ENCODE data around the gene AEBP2. TPM values are rescaled to one million over a fixed set of nuclear protein-coding genes. Genes with fewer than 3 reads are reported as not detected.

AEBP2 gene
- total and polyA plus RNA-seq, 2 of the 13 experiments (the other 11 are each of a cell fraction or from before 2014, with no cell fraction given) = 9.2 to 17.9 TPM

GRCh38 chr12:19547271-19547671 lies 108.0 kb downstream of the AEBP2 start:
- Histone ChIP-seq H3K27ac (ENCODE audit: extremely low read length, insufficient read depth, low read length) (no peak overlapping the region), H3K9ac (ENCODE audit: insufficient read depth, low read depth, low read length) (no peak overlapping the region), H3K4me1 (ENCODE audit: insufficient read depth, low read length) (peaks cover 4% of the 10 kb centered on the region; the same call in 1 of the 2 replicates), H3K9me3 (ENCODE audit: low read length) (no peaks in the 10 kb centered on the region), H3K36me3 (replicated peaks in 1 of 2; ENCODE audit: control insufficient read depth in 1 of 2, insufficient read depth in 2 of 2, low read length in 2 of 2) (no peaks in the 10 kb centered on the region), H3K4me2 (ENCODE audit: low read depth, low read length) (no peak overlapping the region), H2AFZ (ENCODE audit: low read length) (no peak overlapping the region), H3K4me3 (replicated peaks in 1 of 3; ENCODE audit: insufficient read depth in 1 of 3, low read depth in 2 of 3, low read length in 3 of 3) (no peak overlapping the region), H3K27me3 (ENCODE audit: control insufficient read depth in 1 of 2, insufficient read depth in 2 of 2, low read length in 2 of 2) (no peaks in the 10 kb centered on the region), H4K20me1 (ENCODE audit: insufficient read depth, low read length) (no peaks in the 10 kb centered on the region), H3K79me2 (ENCODE audit: insufficient read depth, low read length) (no peaks in the 10 kb centered on the region)
- FAIRE-seq = no peak
- TF ChIP-seq NFE2L2 (IDR thresholded peaks at IDR 0.05; ENCODE audit: low read length) = no peak
- no peak for TF ChIP-seq POGK (CRISPR knock-in tag; conservative IDR thresholded peaks at IDR 0.05)
- no peak for TF ChIP-seq CENPBD1 (CRISPR knock-in tag; IDR thresholded peaks at IDR 0.05; ENCODE audit: borderline replicate concordance, low read depth)
- TF ChIP-seq SOX6 (IDR thresholded peaks at IDR 0.05) = no peak
- TF ChIP-seq SOX6 (CRISPR knock-in tag; IDR thresholded peaks at IDR 0.05) = no peak
- no peak for TF ChIP-seq HNRNPUL1 (IDR thresholded peaks at IDR 0.05; ENCODE audit: low read depth, low read length)
- DNase-seq (ENCODE audit: low spot score) = no peak
- in situ Hi-C loops (cut with HindIII; ENCODE audit: extremely low pct_ligation_motif_present, low pct_unique_long_range_greater_than_20kb) = no loop called here
- POLR2A ChIA-PET = no interaction called here
- intact Hi-C loops (cut with micrococcal nuclease; ENCODE audit: unreplicated experiment) = no loop called here
- BruUV-seq (replicated peaks) = no TSS peak
- CTCF ChIA-PET (ENCODE audit: low intra/inter-chr PET ratio, low total read pairs) = no interaction called here
- ATAC-seq = no peak

- no peak overlapping the region for H3K9ac ChIP-seq (ENCODE audit: insufficient read depth, low read depth, low read length)
- ChIA-PET POLR2A (no interaction called here), CTCF (ENCODE audit: low intra/inter-chr PET ratio, low total read pairs) (no interaction called here)
- FAIRE-seq = no peak
- in situ Hi-C loops (cut with HindIII; ENCODE audit: extremely low pct_ligation_motif_present, low pct_unique_long_range_greater_than_20kb) = no loop called here
- peaks cover 7% of the 10 kb centered on the region; the same call in 1 of the 2 replicates for H3K4me1 ChIP-seq (ENCODE audit: insufficient read depth, low read length)
- 94% methylated on average over 4 of the region's 4 CpGs for WGBS (ENCODE audit: low lambda C conversion rate)
- H3K9me3 ChIP-seq (ENCODE audit: low read length) = no peaks in the 10 kb centered on the region
- H2AFZ ChIP-seq (ENCODE audit: low read length) = no peak overlapping the region
- H3K4me2 ChIP-seq (ENCODE audit: low read depth, low read length) = no peak overlapping the region
- no peaks in the 10 kb centered on the region for H3K36me3 ChIP-seq (replicated peaks in 1 of 2; ENCODE audit: control insufficient read depth in 1 of 2, insufficient read depth in 2 of 2, low read length in 2 of 2)
- no peaks in the 10 kb centered on the region for H3K79me2 ChIP-seq (ENCODE audit: insufficient read depth, low read length)
- DNase-seq (ENCODE audit: low spot score) = no peak
- no TSS peak for BruUV-seq (replicated peaks)
- no peaks in the 10 kb centered on the region for H3K27me3 ChIP-seq (ENCODE audit: control insufficient read depth in 1 of 2, insufficient read depth in 2 of 2, low read length in 2 of 2)
- no peak for ATAC-seq
- no peak overlapping the region for H3K4me3 ChIP-seq (replicated peaks in 1 of 3; ENCODE audit: insufficient read depth in 1 of 3, low read depth in 2 of 3, low read length in 3 of 3)
- H4K20me1 ChIP-seq (ENCODE audit: insufficient read depth, low read length) = no peaks in the 10 kb centered on the region
- no peak overlapping the region for H3K27ac ChIP-seq (ENCODE audit: extremely low read length, insufficient read depth, low read length)
- intact Hi-C loops (cut with micrococcal nuclease; ENCODE audit: unreplicated experiment) = no loop called here
- TF ChIP-seq IRF9 (CRISPR knock-in tag; IDR thresholded peaks at IDR 0.05; ENCODE audit: borderline replicate concordance) = no peak
- TF ChIP-seq ZNF775 (CRISPR knock-in tag; IDR thresholded peaks at IDR 0.05; ENCODE audit: borderline replicate concordance) = no peak
- no peak for TF ChIP-seq ZNF441 (CRISPR knock-in tag; IDR thresholded peaks at IDR 0.05; ENCODE audit: borderline replicate concordance)
- no peak for TF ChIP-seq TFAP4 (IDR thresholded peaks at IDR 0.05; ENCODE audit: borderline replicate concordance, low read depth)
- no peak for TF ChIP-seq ZBTB34 (CRISPR knock-in tag; IDR thresholded peaks at IDR 0.05)
- TF ChIP-seq ZNF331 (CRISPR knock-in tag; IDR thresholded peaks at IDR 0.05) = no peak
These were observed 109.5 kb downstream of the AEBP2 start for GRCh38 chr12:19548834-19549233.
